HL-60 (cell line): ENCODE data around the gene MROH2A.

Source experiments
- DNase-seq, 2 experiments: peaks; one replicate each; pipeline ENCODE4 v3.0.0-alpha.2; 2010 to 2020; ENCODE audit warnings: low read depth in 1 of 2, low spot score in 1 of 2
- H3K27ac ChIP-seq: fragments of 250-450 bp; sonication (Bioruptor Pico); replicated peaks from 2 replicates; pipeline ENCODE4 v1.5.1; 2020; ENCODE audit warnings: mild to moderate bottlenecking, moderate library complexity
- H3K27me3 ChIP-seq: fragments of 250-450 bp; sonication (Bioruptor Pico); 2 replicates; pipeline ENCODE4 v1.5.1; 2021; ENCODE audit warnings: mild to moderate bottlenecking, moderate library complexity; ENCODE audit not compliant: insufficient read depth, poor library complexity, severe bottlenecking
- H3K4me3 ChIP-seq: replicated peaks from 2 replicates; pipeline ENCODE4 v1.5.1; 2011; ENCODE audit warnings: mild to moderate bottlenecking, control low read depth, low read length; ENCODE audit not compliant: insufficient read depth
- CTCF ChIP-seq: IDR thresholded peaks from one replicate; pipeline ENCODE4 v1.5.1; 2011; ENCODE audit warnings: low read length, control low read depth, inconsistent platforms; ENCODE audit not compliant: insufficient read depth
- GABPA ChIP-seq: IDR thresholded peaks from 2 replicates; pipeline ENCODE4 v1.6.1; 2012; ENCODE audit warnings: low read depth
- POLR2AphosphoS5 ChIP-seq: IDR thresholded peaks from 2 replicates; pipeline ENCODE4 v1.6.1; 2012; ENCODE audit warnings: low read depth
- REST ChIP-seq: IDR thresholded peaks from 2 replicates; pipeline ENCODE4 v1.6.1; 2012; ENCODE audit warnings: low read depth; ENCODE audit not compliant: insufficient replicate concordance
- SPI1 ChIP-seq: IDR thresholded peaks from 2 replicates; pipeline ENCODE4 v1.6.1; 2012; ENCODE audit warnings: low read depth, mild to moderate bottlenecking, borderline replicate concordance

The MROH2A gene

GRCh38 chr2:233831861-233832260, 53.7 kb downstream of the MROH2A start:
- no peak overlapping the region for H3K27ac ChIP-seq
- no peak for TF ChIP-seq SPI1
- no peak for TF ChIP-seq REST
- TF ChIP-seq POLR2AphosphoS5, result no peak
- TF ChIP-seq GABPA, result no peak
- no peak for TF ChIP-seq CTCF
- DNase-seq, result no peak

GRCh38 chr2:233832414-233832813, 54.3 kb downstream of the MROH2A start:
- no peak for DNase-seq
- no peak overlapping the region for H3K27ac ChIP-seq
- no peak for TF ChIP-seq REST
- TF ChIP-seq CTCF, result no peak
- TF ChIP-seq SPI1, result no peak
- no peak for TF ChIP-seq GABPA
- TF ChIP-seq POLR2AphosphoS5, result no peak
- no peak overlapping the region for H3K4me3 ChIP-seq
- H3K27me3 ChIP-seq, result no peaks in the 10 kb centered on the region

More at GRCh38 chr2:233831861-233832260, 53.7 kb downstream of the MROH2A start:
- H3K4me3 ChIP-seq, result no peak overlapping the region
- H3K27me3 ChIP-seq, result no peaks in the 10 kb centered on the region

- no peak for DNase-seq
- Histone ChIP-seq H3K27ac (no peak overlapping the region), H3K27me3 (no peaks in the 10 kb centered on the region), H3K4me3 (no peak overlapping the region)
- TF ChIP-seq POLR2AphosphoS5, result no peak; the same call in 1 of the 2 replicates
- TF ChIP-seq REST, result no peak
- no peak for TF ChIP-seq SPI1
- TF ChIP-seq CTCF, result no peak
Measured at GRCh38 chr2:233832869-233833311, 54.8 kb downstream of the MROH2A start.
